ENCODE measurements around the gene DPP7.
A peak's percentile ranks its signal among the peaks of the same experiment; 100 is the strongest.

DNA sequence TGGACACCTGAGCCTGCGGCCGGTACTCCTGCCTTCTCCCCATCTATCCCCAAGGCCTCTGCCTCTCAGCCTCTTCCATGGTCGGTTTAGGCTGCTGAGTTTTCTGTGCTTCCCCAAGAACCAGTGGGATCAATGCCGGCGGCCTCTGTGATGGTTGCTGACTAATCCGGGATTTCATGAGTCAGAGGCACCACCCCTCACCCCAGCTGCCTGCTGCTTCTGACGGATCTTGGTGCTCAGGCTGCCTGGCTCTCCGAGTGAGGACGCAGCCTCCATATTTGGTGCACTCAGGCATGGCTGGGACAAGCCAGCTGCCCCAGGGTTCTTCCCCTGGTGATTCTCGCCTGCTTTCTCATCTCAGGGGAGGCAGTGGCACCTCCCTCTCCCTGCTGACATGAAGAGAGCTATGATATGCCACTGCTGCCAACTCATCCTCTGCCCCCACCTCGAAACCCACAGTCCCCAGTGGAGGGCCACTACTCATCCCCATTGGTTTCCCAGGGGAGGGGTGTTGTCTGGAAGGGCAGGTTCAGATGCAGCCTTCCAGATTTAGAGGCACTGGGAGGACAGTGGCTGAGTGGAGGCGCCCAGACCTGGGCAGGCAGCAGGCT lies 31.0 kb downstream of the DPP7 start:
- TF ChIP-seq, protein P1, sequence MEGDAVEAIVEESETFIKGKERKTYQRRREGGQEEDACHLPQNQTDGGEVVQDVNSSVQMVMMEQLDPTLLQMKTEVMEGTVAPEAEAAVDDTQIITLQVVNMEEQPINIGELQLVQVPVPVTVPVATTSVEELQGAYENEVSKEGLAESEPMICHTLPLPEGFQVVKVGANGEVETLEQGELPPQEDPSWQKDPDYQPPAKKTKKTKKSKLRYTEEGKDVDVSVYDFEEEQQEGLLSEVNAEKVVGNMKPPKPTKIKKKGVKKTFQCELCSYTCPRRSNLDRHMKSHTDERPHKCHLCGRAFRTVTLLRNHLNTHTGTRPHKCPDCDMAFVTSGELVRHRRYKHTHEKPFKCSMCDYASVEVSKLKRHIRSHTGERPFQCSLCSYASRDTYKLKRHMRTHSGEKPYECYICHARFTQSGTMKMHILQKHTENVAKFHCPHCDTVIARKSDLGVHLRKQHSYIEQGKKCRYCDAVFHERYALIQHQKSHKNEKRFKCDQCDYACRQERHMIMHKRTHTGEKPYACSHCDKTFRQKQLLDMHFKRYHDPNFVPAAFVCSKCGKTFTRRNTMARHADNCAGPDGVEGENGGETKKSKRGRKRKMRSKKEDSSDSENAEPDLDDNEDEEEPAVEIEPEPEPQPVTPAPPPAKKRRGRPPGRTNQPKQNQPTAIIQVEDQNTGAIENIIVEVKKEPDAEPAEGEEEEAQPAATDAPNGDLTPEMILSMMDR (IDR thresholded peaks at IDR 0.05 in 2 of 3, conservative IDR thresholded peaks at IDR 0.05 in 1 of 3; ENCODE audit: borderline replicate concordance in 1 of 3, insufficient read depth in 1 of 3, low read depth in 2 of 3, low read length in 2 of 3), result no peak
- no peak for TF ChIP-seq ATF3 (IDR thresholded peaks at IDR 0.05)
- no peak for TF ChIP-seq POLR2A (IDR thresholded peaks at IDR 0.05; ENCODE audit: borderline replicate concordance, extremely low read depth, insufficient read depth, insufficient read length)
- TF ChIP-seq, protein P2, sequence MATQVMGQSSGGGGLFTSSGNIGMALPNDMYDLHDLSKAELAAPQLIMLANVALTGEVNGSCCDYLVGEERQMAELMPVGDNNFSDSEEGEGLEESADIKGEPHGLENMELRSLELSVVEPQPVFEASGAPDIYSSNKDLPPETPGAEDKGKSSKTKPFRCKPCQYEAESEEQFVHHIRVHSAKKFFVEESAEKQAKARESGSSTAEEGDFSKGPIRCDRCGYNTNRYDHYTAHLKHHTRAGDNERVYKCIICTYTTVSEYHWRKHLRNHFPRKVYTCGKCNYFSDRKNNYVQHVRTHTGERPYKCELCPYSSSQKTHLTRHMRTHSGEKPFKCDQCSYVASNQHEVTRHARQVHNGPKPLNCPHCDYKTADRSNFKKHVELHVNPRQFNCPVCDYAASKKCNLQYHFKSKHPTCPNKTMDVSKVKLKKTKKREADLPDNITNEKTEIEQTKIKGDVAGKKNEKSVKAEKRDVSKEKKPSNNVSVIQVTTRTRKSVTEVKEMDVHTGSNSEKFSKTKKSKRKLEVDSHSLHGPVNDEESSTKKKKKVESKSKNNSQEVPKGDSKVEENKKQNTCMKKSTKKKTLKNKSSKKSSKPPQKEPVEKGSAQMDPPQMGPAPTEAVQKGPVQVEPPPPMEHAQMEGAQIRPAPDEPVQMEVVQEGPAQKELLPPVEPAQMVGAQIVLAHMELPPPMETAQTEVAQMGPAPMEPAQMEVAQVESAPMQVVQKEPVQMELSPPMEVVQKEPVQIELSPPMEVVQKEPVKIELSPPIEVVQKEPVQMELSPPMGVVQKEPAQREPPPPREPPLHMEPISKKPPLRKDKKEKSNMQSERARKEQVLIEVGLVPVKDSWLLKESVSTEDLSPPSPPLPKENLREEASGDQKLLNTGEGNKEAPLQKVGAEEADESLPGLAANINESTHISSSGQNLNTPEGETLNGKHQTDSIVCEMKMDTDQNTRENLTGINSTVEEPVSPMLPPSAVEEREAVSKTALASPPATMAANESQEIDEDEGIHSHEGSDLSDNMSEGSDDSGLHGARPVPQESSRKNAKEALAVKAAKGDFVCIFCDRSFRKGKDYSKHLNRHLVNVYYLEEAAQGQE (IDR thresholded peaks at IDR 0.05; ENCODE audit: low read depth), result no peak
- no peak for TF ChIP-seq RAD21 (IDR thresholded peaks at IDR 0.05; ENCODE audit: low read depth)
- peak; percentile 63; the same call in 1 of the 2 replicates for TF ChIP-seq POLR2AphosphoS5 (IDR thresholded peaks at IDR 0.05; ENCODE audit: low read depth, low read length)
- no peak for TF ChIP-seq CEBPB (IDR thresholded peaks at IDR 0.05; ENCODE audit: low read depth)
- TF ChIP-seq EGR1 (IDR thresholded peaks at IDR 0.05; ENCODE audit: low read depth), result no peak
- no peak for TF ChIP-seq EZH2 (IDR thresholded peaks at IDR 0.05)
- no peak for TF ChIP-seq SIN3A (IDR thresholded peaks at IDR 0.05; ENCODE audit: low read depth)
- TF ChIP-seq MAX (IDR thresholded peaks at IDR 0.05), result no peak
- TF ChIP-seq YY1 (IDR thresholded peaks at IDR 0.05; ENCODE audit: extremely low read depth, insufficient replicate concordance, low read depth, low read length), result peak; percentile 68
- no peak for TF ChIP-seq ELF1 (IDR thresholded peaks at IDR 0.05; ENCODE audit: borderline replicate concordance, low read depth)
- TF ChIP-seq CBX3 (IDR thresholded peaks at IDR 0.05; ENCODE audit: low read depth), result no peak
